HG03159 (cell line): ENCODE results near the gene FZD8.

Source experiments
- ATAC-seq: cut with Tn5 transposase; IDR thresholded peaks from one replicate; pipeline ENCODE4 v1.9.1; 2021; ENCODE audit warnings: mild to moderate bottlenecking, moderate library complexity; ENCODE audit not compliant: unreplicated experiment

FZD8 gene

DNA sequence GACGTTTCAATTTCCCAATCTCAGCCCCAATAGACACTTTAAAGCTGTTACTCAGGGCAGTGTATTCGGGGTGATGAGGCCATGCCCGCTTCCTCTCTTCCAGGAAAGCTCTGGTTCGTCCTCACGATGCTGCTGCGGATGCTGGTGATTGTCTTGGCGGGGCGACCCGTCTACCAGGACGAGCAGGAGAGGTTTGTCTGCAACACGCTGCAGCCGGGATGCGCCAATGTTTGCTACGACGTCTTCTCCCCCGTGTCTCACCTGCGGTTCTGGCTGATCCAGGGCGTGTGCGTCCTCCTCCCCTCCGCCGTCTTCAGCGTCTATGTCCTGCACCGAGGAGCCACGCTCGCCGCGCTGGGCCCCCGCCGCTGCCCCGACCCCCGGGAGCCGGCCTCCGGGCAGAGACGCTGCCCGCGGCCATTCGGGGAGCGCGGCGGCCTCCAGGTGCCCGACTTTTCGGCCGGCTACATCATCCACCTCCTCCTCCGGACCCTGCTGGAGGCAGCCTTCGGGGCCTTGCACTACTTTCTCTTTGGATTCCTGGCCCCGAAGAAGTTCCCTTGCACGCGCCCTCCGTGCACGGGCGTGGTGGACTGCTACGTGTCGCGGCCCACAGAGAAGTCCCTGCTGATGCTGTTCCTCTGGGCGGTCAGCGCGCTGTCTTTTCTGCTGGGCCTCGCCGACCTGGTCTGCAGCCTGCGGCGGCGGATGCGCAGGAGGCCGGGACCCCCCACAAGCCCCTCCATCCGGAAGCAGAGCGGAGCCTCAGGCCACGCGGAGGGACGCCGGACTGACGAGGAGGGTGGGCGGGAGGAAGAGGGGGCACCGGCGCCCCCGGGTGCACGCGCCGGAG, 34.4 kb downstream of the FZD8 start:
- ATAC-seq: no peak

DNA sequence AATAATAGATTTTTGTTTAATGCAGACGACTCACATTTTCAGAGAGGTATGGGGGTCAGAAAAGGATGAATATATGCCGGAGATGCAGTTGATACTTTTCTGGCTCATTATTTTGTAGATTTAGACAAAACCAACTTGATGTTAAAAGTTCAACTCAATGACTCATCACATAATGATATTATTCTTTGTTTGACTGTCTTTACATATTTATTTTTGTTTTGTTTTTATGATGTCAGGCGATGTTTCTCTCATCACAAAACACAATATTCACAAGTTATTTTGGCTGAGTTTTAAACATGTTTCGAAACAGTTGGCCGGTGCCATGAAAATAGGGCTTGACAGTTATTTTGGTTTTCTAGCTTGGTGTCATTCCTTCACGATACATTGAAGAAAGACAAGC, 35.7 kb downstream of the FZD8 start:
- no peak for ATAC-seq

- no peak for ATAC-seq
Measured at GRCh38 chr10:35605191-35605590, 36.9 kb downstream of the FZD8 start, which contains the start of gene GJD4. GJD4 (plus strand) TSS chr10:35605341; CDS start chr10:35605568, 227 bp downstream.

- no peak for ATAC-seq
Measured at GRCh38 chr10:35600193-35600592, 41.9 kb downstream of the FZD8 start.

GRCh38 chr10:35598379-35598778, 43.7 kb downstream of the FZD8 start:
- ATAC-seq: no peak

DNA sequence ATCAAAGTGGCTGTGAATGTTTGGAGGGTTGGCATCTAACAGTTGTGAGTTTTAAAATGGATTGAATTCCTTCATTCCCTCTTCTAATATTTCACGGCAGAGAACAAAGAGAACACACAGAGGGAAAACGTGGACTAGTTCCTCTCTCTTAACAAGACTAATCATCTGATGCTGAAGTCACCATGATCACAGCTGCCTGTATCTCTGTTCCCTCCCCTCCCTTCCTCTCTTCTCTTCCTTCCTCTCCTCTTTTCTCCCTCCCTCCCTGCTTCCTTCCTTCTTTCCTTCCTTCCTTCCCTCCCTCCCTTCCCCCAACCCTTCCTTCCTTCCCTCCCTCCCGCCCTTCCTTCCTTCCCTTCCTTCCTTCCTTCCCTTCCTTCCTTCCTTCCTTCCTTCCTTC, 47.0 kb downstream of the FZD8 start:
- ATAC-seq: no peak

DNA sequence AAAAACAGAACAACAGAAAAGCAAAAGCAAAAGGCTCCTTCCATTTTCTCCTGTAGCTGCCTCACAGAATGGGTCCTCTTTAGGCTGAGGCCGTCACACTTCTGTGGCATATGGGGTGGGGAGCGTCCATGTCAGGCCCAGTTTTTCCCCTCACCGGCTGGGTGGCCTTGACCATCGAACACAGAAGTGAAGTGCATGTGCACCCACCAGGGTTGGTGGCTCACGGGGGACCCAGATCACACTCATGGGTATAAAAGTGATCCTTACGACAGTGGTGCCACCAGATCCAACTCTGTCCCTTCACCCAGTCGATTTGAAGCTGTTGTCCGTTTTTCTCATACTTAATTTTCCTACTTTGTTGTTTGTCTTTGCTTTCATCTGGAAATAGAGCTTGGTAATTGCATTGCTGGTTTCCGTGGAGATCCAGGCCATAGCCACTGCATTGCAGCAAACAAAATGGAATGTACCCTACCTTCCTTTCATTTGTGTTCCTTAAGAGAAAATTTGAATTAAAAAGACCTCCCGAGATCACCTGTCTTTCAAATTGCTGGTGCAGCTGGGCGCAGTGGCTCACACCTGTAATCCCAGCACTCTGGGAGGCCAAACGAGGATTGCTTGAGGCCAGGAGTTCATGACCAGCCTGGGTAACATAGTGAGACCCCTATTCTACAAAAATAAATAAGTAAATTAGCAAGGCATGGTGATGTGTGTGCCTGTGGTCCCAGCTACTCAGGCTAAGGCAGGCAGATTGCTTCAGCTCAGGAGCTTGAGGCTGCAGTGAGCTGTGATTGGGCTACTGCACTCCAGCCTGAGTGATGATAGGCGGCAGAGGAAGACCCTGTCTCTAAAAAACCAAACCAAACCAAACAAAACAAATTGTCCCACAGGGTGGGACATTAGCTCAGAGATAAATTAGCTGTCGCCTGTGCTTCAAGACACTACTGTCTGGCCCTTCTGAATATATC, 47.7 kb downstream of the FZD8 start:
- ATAC-seq: no peak

DNA sequence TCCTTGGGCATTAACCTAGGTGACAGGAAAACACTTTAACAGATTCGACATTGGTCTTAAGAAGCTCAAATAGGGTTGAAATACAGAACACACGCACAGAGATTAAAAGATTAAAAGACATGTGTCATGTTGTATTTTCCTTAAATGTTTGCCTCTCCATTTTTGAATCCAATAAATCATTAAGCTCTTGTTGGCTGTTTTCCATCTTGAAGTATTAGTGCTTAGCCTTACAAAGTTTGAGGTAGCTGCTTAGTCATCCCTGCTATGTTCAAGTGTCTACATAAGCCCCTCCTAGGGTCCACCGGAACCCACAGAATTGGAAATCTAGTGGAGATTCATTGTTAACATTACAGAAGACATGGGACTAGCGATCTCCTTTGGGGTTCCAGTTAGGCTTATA, 49.7 kb downstream of the FZD8 start:
- ATAC-seq: no peak

GRCh38 chr10:35588836-35589235, 53.3 kb downstream of the FZD8 start:
- ATAC-seq: no peak
